HG03439 (cell line): Measurements from ENCODE around the gene KCNA1.
"Not testable (repeated sequence)": the region's sequence is repeated elsewhere in the genome, so short reads cannot be mapped to it uniquely, and the experiment has no call there.

Experiments
- ATAC-seq: cut with Tn5 transposase; IDR thresholded peaks from one replicate; pipeline ENCODE4 v1.9.1; 2021; ENCODE audit warnings: mild to moderate bottlenecking, moderate library complexity; ENCODE audit not compliant: unreplicated experiment

Gene KCNA1

GRCh38 chr12:4909734-4910501 is at the start of gene KCNA1:
TSS of gene KCNA1 (plus strand) at chr12:4909905. CDS start at chr12:4911379, 1,474 bp downstream.
- no peak for ATAC-seq

GRCh38 chr12:4860741-4861140 is 49.0 kb upstream of the KCNA1 start:
- ATAC-seq, result no peak

- no peak for ATAC-seq
Measured at GRCh38 chr12:4862809-4863208, 46.9 kb upstream of the KCNA1 start.

GRCh38 chr12:4864575-4864974 is 45.1 kb upstream of the KCNA1 start:
- no peak for ATAC-seq

GRCh38 chr12:4865246-4865645 is 44.5 kb upstream of the KCNA1 start:
- ATAC-seq, result no peak

- ATAC-seq, result no peak
Measured at GRCh38 chr12:4866299-4866698, 43.4 kb upstream of the KCNA1 start.

GRCh38 chr12:4867384-4867783 is 42.3 kb upstream of the KCNA1 start:
- no peak for ATAC-seq

GRCh38 chr12:4870423-4870822 is 39.3 kb upstream of the KCNA1 start:
- no peak for ATAC-seq

GRCh38 chr12:4871514-4871913 is 38.2 kb upstream of the KCNA1 start:
- no peak for ATAC-seq

- ATAC-seq, result no peak
Measured at GRCh38 chr12:4873947-4874346, 35.8 kb upstream of the KCNA1 start.

- ATAC-seq, result no peak
Measured at GRCh38 chr12:4874671-4875070, 35.0 kb upstream of the KCNA1 start.

GRCh38 chr12:4879481-4879880 is 30.2 kb upstream of the KCNA1 start:
- not testable (repeated sequence) for ATAC-seq

GRCh38 chr12:4881266-4882064 is 28.2 kb upstream of the KCNA1 start:
- no peak for ATAC-seq

- no peak for ATAC-seq
Measured at GRCh38 chr12:4891866-4892265, 17.8 kb upstream of the KCNA1 start.

GRCh38 chr12:4892418-4892817 is 17.3 kb upstream of the KCNA1 start:
- no peak for ATAC-seq

- no peak for ATAC-seq
Measured at GRCh38 chr12:4894019-4894418, 15.7 kb upstream of the KCNA1 start.

GRCh38 chr12:4899364-4899763 is 10.3 kb upstream of the KCNA1 start:
- no peak for ATAC-seq

- ATAC-seq, result no peak
Measured at GRCh38 chr12:4900327-4900726, 9.4 kb upstream of the KCNA1 start.

- ATAC-seq, result no peak
Measured at GRCh38 chr12:4905316-4905715, 4.4 kb upstream of the KCNA1 start.

GRCh38 chr12:4908684-4909409 is 858 bp upstream of the KCNA1 start:
- no peak for ATAC-seq

GRCh38 chr12:4909410-4909733 is 333 bp upstream of the KCNA1 start:
- no peak for ATAC-seq
